WTC11 (cell line): Measurements from ENCODE around the gene OR10P1.

Experiments
- KAT7 ChIP-seq: sonication (generic); formaldehyde crosslinking; IDR thresholded peaks from 2 replicates; pipeline ENCODE4 v1.8.1; 2023; ENCODE audit warnings: missing genetic modification reagents, mild to moderate bottlenecking, borderline replicate concordance
- TEAD4 ChIP-seq: sonication (generic); formaldehyde crosslinking; IDR thresholded peaks from 2 replicates; pipeline ENCODE4 v1.8.0; 2022; ENCODE audit warnings: mild to moderate bottlenecking, missing genetic modification reagents

DNA sequence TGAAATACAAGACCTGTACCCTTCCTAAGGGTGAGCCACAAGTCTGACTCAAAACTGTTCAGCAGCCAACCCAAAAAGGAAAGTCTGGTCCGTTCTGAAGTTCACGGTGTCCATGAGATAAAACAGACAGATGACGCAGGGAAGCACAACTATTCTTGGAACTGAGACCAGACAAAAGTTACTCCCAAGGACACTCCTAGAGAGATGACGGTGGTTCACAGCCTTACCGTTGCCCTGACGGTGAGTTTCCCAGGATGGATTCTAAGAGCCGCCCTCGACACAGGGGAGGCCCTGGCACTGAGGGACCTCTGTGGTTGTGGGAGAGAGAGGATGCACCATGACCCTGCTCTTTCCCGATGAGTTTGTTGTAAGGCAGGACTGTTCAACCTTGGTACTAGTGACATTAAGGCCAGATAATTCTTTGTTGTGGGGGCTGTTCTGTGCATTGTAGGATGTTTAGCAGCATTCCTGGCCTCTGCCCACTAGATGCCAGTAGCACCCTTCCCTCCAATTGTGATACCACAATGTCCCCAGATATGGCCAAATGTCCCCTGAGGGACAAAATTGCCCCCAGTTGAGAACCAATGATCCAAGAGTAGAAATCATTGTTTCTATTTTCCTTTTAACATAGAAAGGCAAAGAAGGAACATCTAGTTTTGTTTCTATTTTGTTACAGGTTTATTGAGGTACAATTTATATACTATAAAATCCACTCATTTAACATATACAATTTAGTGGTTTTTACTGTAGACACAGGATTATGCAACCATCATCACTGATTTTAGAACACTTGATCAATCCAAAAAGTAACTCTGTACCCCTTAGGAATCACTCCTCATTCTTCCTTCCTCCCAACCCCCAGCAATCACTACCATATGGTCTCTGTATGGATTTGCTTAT is 23.0 kb downstream of the OR10P1 start:
- TF ChIP-seq TEAD4 (no peak), KAT7 (CRISPR knock-in tag) (no peak)
